SW 1271 (cell line): ENCODE measurements around the gene MT1B.

Experiments used
- DNase-seq, 2 experiments: peaks; one replicate each; lab custom pipeline; 2025; lab: John Stamatoyannopoulos, UW

MT1B gene

DNA sequence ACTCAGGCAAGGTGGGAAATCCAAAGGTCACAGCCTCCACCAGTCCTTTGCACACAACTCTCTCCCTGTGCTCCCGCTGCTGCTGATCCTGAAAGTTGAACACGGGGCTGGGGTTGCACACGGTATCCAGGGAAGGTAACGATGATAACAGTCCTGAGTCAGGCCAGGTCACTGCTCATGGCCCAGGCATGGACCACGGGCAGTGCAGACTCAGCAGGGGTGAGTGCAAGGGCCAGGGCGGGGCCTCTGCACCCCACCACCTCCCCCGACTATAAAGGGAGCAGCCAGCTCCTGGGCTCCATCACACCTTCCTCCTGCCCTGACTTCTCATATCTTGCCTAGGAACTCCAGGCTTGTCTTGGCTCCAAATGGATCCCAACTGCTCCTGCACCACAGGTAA, at the start of gene MT1B:
Gene MT1B (plus strand): TSS at position 301 of the 400 bp plus-strand sequence. CDS start 68 bp downstream, at position 369.
- DNase-seq, result no peak

DNA sequence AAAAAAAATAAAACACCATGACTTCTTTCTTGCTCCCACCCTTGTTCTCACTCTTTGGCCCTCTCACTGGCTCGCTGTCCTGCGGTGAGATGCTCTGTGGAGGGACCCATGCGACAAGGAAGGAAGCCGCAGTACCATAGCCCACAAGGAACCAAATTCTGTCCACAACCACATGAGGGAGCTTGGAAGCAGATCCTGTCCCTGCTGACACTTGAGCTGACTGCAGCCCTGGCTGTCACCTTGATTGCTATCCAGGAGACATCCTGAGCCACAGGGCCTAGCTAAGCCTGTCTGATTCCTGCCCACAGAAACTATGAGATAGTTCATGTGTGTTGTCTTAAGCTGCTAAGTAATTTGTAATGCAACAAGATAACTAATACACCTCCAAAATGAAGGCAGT, 48.1 kb upstream of the MT1B start:
- peak; percentile 35 to 41 for DNase-seq

DNA sequence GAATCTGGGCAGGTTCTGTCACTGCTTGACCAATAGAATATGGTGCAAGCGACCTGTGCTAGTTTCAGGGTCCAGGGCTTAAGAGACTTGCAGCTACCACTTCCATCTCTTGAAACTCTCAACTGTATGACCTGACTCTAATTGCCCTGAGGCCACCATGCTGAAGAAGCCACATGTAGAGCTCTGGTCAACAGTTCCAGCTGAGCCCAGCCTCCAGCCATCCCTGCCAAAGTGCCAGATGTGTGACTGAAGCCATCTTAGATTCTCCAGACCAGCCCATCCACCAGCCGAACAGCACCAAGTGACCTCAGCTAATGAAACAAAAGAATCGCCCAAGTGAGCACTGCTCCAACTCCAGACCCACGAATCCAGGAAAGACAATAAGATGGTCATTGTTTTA, 46.7 kb upstream of the MT1B start:
- DNase-seq, result no peak

DNA sequence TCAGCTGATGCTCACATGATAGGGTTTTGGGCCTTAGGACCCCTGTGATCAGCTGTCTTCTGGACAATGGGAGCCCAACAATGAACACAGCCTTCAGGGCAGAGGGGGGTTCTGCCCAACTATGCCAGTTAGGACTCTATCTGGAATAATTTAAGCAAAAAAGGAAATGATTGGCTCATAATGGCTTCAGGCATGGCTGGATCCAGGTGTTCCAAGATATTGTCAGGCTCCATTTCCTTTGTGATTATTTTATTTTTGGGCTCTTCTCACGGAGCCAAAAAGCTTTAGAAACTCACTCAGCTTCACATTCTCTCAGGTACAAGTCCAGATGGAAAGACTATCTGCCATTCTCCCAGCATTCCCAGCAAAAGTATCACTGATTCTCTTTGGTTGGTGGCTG, 46.2 kb upstream of the MT1B start:
- DNase-seq, result no peak

DNA sequence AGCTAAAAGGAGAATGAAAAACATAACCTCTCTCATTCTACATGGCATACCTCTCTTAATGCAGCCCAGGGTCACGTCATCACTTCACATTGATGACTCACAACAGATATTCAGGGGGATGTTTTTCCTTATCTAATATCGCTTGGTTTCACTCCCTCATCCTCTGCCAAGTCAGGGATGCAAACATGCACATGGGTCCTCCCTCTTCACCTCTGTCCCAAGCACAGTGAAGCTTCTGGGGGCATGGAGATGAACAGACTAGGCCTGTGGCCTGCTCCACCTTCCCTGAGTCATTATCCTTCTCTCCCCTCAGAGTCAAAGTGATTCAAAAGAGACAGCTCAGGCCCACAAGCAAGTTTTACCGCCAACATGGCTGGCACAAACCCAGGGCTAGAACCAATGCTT, 45.6 kb upstream of the MT1B start:
- DNase-seq, result peak in 1 of 2 experiments; percentile 40

DNA sequence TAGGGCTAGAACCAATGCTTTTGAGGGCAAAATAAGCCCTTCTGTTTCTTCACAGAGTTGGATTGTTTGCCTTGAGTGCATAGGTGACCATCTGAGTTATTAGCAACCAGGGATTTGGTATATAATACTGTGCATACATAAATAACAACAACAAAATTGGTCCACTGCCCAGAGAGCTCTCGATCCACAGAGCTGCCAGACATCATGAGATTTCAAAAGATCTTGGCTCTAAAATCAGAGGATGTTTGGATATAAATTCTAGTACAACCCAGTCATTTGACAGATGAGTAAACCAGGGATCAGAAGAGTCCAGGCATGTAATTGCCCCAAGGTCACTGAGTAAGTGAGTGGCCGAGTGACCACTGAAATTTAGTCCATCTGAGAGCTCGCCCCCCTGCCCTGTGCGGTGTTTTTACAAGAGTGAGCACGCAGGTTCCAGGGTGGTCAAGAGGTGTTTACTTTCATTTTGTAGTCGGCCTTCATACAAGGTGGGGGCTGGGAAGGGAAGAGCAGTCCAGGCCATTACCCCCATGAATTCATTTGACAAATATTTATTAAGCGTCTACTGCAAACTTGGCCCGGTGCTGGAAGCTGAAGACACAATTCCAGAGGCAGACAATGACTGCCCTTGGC, 45.1 kb upstream of the MT1B start:
- peak in 1 of 2 experiments; percentile 84 for DNase-seq

DNA sequence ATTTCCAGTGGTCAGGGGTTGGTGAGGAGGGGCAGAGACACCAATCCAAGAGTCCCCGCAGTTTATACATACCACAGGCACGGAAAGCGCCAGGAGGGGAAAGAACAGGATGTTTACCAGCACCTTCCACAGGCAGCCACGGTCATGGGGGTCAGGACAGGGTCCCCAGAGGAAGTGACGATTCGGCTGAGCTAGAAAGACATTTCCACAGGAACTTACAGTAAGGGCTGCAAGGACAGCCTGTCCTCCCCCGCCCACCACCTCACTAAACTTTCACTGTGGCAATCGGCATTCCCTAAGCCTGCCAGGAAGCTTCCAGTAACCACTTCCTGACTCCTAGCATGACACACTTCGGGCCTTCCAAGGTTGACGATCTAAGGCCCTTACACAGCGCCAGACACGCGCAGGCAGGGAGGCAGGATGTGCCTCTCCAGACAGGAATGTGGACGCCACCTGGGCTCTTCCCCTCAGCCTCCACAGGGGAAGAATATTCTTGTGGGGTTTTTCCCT, 44.5 kb upstream of the MT1B start:
- peak; percentile 90 to 93 for DNase-seq

DNA sequence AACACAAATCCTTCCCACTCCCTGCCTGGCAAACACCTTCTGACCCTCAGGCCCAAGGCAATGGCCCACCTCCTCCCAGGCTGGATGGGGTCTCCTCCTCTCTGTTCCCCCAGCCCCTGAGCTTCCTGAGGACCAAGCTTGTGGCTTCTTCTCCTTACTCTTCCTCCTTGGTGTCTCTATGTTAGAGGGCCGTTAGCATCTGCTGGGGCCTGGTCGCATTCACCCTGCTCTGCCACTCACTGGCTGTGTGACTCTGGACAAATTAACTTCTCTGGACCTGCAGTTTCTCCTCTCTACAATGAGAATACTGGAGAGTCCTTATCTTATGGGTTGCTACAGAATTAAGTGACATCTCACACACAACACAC, 44.0 kb upstream of the MT1B start:
- no peak for DNase-seq

DNA sequence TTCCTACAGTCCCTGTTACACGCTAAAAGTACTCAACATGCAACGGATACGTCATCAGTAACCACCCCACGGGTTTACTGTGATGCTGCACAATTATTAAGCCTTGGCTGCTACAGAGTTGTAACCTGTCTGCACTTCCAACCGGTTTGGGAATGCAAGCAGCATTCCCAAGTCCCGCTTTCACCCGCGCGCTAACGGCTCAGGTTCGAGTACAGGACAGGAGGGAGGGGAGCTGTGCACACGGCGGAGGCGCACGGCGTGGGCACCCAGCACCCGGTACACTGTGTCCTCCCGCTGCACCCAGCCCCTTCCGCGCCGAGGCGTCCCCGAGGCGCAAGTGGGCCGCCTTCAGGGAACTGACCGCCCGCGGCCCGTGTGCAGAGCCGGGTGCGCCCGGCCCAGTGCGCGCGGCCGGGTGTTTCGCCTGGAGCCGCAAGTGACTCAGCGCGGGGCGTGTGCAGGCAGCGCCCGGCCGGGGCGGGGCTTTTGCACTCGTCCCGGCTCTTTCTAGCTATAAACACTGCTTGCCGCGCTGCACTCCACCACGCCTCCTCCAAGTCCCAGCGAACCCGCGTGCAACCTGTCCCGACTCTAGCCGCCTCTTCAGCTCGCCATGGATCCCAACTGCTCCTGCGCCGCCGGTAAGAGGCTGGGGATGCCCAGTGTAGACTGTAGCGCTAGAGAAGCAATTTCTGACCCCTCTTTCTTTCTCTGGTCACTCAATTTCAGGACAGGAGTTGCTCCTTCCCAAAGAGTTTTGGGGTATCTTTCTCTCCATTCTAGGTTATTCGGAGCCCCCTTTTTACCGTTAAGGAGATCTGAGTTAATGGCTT, 43.4 kb upstream of the MT1B start, which contains the start of gene MT2A:
Gene MT2A (plus strand): TSS at position 542 of the 833 bp plus-strand sequence. CDS start 72 bp downstream, at position 614.
- DNase-seq, result peak; percentile 82 to 91

DNA sequence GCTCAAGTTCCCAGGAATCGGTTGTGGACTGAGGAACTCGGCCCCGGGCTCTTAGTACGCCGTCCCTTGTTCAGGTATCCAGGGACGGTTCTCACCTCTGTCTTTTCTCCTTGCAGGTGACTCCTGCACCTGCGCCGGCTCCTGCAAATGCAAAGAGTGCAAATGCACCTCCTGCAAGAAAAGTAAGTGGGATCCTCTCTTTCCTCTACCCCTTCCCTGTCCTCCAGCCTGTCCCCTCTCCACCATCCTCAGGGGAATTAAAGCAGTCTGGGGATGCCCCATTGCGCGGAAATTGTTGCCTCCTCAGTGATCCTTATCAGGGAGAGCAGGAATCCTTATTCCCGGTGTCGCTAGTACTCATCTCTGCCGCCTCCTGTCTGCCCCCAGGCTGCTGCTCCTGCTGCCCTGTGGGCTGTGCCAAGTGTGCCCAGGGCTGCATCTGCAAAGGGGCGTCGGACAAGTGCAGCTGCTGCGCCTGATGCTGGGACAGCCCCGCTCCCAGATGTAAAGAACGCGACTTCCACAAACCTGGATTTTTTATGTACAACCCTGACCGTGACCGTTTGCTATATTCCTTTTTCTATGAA, 42.7 kb upstream of the MT1B start:
- no peak for DNase-seq

DNA sequence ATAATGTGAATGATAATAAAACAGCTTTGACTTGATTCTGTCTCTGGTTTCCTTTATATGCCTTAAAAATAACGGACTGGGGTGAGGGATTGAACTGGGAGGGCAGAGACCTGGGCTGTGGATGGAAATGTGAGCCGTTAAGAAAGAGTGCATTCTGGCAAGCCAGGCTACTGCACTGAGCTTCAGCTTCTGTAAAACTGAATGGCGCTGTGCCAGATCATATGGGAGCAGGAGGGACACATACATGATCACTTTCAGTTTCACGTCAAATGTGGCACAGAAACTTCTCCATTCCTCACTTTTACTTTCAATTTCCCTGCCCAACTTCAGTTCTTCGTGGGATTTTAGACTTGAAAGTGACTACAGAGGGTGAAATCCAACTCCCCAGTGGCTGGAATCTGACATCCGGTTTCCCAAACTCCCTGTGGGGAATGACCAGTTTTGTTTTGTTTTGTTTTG, 42.2 kb upstream of the MT1B start:
- DNase-seq, result peak; percentile 45 to 69

DNA sequence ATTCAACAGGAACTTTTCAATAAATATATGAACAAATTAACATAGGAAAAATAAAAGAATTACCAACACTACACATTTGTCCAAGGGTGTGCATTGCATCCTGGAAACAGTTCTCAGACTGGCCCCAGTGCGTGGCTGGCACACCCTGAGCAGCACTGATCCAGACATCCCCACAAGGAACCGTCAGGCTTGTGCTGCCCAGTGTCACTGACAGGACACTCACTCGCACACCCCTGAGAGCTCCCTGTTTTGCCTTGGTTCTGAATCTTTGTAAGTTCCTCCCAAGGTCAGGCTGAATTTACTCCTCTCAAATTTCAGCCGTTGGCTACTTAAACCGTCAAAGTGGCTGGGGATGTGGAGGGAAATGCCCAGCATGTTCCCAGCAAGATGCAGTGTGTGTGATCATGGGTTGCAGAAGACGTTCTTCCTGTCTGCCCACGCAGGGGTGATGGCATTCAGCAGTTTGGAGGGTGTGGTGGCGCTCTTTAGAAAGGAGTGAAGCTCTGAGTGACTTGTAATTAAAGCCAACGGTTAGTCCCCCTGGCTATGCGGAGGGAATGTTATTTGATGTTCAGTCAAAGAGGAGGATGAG, 41.6 kb upstream of the MT1B start:
- DNase-seq, result peak in 1 of 2 experiments; percentile 78

DNA sequence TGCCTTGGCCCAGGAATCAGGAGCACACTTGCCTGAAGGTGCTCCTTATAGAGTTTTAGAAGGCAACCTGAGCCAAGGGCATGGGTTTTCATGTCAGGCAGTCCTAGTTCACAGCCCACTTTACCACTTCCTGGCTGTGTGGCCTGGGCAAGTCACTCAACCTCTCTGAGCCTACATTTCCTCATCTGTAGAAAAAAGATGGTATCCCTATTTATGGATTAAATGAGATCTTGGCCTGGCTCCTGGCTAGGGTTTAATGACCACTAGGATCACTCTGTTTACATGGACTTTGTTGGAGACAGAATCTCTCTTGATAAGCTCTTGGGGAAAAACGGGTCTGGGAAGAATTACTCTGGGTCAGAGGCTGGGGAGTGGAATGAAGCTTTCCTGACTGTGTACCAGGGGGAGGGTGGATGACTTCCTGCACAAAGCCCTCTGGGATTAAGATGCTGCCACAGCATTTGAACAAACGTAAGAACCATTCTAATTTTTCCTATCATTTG, 41.0 kb upstream of the MT1B start:
- no peak for DNase-seq

DNA sequence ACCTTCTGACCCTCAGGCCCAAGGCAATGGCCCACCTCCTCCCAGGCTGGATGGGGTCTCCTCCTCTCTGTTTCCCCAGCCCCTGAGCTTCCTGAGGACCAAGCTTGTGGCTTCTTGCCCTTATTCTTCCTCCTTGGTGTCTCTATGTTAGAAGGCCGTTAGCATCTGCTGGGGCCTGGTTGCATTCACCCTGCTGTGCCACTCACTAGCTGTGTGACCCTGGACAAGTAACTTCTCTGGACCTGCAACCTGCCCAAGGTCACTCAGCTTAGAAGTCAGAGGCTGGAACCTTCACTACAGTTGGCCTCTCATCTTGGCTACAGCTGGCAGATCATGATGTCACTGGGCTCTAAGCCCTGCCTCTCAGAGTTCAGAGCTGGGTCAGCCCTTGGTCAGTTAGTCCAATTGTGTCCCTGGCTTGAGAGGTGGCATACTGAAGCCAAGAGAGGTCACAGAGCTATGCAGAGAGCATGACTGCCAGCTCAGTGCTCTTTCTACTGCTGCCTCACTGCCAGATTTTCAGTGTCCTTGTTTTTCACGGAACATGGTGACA, 40.3 kb upstream of the MT1B start:
- DNase-seq, result peak in 1 of 2 experiments; percentile 48

DNA sequence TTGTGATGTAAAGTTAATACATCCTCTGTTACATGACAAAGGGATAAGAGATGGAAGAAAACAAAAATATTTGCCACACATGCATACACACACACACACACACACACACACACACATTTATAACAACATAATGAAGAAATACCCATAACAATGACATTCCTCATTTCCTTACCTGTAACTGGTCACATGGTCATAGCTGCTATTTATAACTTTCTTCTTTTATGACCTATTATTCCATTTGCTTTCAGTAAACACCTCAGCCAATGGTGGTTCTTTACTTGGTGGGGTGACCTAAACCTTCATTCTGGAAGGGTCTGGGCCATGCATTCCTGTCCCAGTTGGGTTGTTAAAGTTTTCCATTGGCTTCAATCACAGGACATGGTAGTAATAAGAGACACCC, 38.0 kb upstream of the MT1B start:
- DNase-seq, result no peak

DNA sequence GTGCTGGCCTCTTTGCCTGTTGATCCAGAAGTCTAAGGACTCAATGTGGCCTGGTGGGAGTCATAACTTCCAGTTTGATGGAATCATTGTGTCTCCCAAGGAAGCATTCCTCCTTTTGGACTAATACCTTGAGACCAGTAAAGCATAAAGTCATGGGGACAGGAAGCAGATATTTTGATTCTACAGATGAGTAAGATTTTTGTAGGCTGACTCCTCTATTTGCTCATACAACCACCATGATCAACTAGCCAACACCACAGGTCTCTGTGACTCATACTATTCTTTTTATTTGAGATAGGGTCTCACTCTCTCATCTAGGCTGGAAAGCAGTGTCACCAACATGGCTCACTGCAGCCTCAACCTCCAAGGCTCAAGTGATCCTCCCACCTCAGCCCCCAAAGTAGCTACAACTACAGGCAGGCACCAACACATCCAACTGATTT, 37.1 kb upstream of the MT1B start:
- peak in 1 of 2 experiments; percentile 29 for DNase-seq

DNA sequence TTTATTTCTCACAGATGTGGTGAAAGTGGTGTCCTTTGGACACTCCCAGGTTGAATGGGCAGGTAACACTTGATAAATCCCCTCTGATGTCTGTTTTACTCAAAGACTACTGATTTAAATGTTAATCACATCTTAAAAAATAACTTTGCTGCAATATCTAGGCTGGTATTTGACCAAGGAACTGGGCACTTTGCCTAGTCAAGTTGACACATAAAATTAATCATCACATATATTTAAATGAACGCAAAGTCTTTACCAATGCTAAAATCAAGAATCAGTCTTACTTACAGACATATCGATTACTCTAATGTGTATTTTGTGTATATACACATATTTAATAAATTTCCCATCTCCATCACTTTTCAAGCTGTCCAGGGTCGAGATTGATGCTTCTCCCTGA, 36.3 kb upstream of the MT1B start:
- no peak for DNase-seq

DNA sequence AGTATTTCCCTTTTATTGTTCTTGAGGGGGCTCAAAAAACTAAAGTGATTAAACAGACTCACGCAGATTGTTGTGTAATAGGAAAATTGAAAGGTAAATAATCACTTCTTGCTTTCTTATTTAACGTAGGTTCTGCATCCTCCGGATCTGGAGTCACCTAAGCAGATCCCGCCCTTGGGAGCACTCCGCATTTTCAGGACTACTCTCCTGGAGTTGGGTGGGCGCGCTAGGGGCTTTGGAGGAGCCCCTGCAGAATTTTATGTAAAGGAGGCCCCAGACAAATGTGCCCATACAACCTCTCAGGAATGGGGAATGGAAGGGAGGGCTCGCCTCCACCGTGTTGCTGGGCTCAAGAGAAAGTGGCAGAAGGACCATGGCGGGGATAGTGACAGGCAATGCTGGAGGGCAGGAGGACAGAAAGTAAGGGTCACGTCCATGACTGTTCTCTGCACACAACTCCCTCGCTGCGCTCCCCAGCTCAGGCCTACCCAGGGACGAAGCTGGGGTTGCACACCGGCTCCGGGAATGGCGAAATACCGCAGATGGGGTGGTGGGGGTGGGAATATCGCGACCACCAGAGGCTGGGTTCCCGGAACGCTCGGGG, 35.0 kb upstream of the MT1B start:
- no peak for DNase-seq

DNA sequence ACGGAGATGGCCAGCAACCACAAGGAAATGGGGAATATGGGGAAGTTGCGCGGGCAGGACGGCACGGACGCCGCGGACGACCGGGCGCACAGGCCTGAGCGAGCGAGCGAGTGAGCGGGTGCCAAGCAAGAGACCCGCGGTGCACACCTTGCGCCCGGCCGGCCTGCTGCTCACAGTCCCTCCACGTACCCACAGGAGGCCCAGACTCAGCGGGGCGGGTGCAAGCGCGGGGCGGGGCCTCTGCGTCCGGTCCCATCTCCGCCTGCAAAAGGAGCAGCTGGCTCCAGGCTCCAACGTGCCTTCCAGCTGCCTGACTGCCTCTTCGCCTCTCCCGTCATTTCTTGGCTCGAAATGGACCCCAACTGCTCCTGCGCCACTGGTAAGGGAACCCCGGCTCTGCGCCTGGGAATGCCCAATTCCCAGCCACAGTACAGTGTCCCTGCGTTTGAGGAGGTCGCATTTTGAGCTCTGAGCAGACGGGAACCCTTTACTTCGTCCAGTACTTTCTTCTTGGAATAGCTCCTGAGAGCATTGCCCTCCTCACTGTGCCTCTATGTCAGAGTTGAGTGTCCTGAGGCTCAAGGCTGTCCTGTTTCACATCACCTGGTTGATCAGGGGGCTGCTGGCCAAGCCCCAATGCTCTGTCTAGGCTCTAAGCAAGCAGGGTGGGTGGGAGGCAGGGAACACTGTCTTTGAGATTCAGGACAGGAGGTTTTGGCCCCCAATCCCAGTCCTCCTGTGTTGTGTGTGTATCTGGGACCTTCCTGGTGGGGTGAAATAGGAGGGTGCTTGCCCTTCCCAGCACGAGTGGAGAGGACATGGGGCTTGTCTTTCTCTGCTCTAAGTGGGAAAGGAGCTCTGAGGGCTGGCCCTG, 34.2 kb upstream of the MT1B start:
- DNase-seq, result peak in 1 of 2 experiments; percentile 58

DNA sequence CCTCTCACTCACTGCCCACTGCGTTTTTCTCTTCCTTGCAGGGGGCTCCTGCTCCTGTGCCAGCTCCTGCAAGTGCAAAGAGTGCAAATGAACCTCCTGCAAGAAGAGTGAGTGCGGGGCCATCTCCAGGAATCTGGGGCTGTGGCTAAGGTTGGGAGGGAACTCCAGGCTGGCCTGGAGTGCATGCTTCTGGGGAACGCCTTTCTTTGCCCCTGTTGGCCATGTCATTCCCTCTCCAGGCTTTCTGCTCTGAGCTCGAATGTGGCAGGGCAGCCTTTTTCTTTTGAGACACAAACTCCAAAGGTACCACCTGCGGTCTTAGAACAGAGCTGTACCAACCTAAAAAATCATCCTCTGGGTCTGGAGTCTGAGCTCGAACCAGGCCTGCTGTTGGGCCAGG, 33.5 kb upstream of the MT1B start:
- no peak for DNase-seq
